Activated CD4-positive, alpha-beta T cell treated with anti-CD3 and anti-CD28 coated beads, Interleukin-10, Interleukin-2, amounts not matched to agents 100 ng/mL and 50 ng/mL, durations not matched to agents 16 hours and 8 hours (primary cell): ENCODE data around the gene PSG1.
"Not testable (repeated sequence)": the region's sequence is repeated elsewhere in the genome, so short reads cannot be mapped to it uniquely, and the experiment has no call there.

Experiments used
- DNase-seq: peaks from one replicate; pipeline ENCODE4 v3.0.0-alpha.2; 2020

PSG1 gene

DNA sequence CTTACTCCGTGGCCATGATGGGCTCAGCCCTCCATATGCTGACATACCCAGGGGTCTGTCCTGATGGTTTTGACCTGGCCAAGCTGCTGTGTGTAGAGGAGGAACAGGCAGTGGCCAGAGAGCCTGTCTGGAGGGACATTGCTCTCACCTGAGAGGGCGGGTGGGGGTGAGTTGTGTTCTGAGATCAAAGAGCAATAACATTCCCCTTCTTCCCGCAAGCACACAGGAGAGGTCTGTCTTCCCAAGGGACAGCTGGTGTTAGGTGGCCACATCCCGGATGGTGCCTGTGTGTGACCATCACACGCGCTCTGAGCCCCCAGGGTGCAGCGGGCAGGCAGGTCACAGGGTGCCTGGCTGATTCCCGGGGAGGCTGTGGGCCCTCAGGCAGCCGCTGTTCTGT lies 1.1 kb upstream of the PSG1 start:
- not testable (repeated sequence) for DNase-seq

DNA sequence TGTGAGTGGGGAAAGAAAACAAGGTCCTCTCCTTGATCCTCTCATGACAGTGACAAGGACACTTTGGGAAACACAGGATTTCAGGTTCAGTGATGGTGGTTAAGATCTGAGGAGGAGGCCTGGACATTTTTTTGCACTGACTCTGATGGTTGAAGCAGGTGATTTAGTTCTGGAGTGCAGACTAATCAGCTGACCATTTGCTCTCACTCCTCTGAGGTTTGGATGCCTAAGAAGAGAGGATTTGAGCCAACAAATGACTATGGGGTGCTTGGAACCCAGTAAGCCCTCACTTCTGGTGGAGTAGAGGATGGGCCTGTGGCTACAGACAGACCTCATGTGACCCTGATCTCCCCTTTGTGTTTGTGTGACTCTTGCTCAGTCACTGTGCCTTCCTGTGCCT lies 2.9 kb downstream of the PSG1 start:
- not testable (repeated sequence) for DNase-seq

DNA sequence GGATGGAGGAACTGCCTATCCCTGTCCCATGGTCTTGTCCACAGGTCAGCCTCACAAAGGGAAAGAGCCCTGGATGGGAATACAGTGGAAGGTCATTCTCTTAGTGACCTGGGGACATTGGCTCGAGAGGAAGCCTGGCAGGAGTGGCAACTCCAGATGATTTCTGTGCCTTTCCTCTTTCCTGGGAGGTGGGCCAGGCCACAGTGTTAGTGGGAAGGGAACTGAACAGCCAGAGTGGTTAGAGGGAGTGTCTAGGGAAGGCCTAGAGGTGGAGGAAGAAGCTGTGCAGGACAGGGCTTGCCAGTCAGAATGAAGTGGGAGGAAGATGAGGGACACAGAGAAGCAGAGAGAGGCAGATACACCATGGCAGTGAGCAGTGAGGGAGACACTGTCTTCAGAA lies 3.6 kb downstream of the PSG1 start:
- not testable (repeated sequence) for DNase-seq

DNA sequence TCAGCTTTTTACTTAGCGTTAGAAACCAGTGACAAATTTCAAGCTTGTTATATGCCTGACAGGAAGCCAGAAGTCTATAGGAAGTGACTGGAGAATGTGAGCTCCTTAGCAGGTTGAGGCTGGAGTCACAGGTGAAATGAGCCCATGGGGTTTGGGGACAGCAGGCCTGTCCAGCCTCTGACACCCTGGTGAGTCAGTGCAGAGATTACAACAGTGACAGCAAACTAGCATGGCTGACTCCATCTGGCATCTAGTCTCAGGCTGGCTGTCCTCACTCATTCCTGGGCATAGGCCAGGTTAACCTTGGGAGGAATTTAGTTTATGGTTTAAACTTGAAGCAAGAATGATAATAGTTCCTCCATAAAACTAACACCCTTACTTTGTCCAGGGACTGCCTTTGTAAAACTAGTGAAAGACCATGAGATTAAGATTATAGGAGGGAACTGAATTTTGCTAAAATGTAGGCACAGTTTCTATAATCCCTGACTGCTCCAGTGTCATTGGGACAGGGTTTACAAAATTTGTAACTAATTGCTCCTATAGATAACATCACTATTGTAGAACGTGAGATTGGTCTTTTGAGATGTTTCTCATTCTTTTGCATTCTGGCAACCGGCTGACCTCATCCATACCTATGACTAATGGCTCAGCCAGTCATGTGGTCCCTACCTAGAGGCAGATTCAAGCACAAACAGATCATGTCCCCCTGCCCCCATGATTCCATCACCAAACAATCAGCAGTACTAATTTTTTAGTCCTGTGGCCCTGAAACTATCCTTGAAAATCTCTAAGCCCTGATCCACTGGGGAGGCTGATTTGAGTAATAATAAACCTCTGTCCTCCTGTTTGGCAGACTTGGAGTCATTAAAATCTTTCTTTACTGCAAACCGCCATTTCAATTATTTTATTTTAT lies 4.4 kb downstream of the PSG1 start:
- not testable (repeated sequence) for DNase-seq

DNA sequence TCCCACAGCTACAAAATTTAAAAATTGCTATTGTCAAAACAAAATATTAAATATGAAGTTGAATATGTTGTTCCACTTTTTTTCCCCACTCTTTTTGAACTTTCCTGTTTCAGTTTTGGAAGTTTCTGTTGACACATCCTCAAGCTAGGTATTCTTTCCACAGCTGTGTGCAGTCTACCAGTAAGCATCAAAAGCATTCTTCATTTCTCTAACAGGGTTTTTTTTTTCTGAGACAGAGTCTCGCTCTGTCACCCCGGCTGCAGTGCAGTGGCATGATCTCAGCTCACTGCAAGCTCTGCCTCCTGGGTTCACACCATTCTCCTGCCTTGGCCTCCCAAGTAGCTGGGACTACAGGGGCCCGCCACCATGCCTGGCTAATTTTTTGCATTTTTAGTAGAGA lies 5.4 kb downstream of the PSG1 start:
- not testable (repeated sequence) for DNase-seq

DNA sequence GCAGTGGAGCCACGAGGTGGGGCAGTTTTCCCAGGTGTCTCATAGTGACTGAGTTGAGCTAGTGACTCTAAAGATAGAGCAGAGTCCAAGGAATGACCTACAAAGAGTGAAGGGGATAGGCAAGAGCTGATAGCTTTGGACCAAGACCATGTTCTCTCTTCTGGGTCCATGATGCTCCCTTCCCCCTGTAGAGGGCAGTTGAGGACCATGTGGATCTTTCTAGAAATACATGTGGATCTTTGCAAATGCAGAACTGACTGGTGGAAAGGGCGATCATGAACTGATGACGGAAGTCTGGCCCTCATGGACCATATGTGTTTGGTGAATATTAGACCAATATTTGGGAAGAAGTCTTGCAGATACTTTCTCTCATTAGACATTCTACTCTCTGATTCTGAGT lies 6.9 kb downstream of the PSG1 start:
- no peak for DNase-seq

DNA sequence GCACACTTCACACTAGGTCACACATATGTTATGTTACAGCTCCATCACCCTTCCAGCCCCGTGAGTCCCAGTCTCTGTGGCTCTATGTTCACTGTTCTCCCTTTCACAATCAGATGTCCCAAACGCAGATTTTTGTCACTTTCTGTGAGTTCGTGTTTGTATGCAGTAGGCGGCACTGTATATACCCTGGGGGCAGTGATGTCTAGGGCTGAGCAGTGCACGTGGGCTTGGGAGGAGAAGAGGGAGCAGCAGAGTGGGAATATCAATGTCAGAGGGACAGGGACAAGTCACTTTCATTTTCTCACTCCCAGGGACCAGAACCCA lies 22.0 kb downstream of the PSG1 start:
- no peak for DNase-seq

DNA sequence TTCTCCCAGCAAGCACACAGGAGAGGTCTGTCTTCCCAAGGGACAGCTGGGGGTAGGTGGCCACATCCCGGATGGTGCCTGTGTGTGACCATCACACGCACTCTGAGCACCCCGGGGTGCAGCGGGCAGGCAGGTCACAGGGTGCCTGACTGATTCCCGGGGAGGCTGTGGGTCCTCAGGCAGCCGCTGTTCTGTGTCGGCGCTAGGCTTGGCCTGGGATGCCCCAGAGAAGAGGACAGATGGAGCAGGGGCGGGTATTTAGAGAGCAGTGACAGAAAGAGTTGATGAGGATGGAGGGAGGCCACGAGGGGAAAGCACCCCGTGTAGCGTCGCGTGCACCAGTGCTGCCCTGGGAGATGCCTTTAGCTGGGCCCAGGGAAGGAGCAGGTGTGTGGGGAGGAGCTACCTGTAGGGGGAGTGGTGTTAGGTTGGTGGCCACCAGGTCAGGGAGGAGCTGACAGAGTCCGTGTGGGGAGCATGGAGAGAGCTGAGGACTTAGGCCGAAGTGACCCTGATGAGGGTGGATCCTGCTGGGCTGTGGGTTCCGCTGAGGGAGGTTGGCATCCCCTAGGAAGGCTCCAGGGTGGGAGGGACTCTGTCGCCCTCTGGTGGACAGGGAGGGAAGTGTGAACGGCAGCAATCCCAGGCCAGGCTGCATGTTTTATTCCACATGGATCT lies 22.5 kb downstream of the PSG1 start:
- not testable (repeated sequence) for DNase-seq

DNA sequence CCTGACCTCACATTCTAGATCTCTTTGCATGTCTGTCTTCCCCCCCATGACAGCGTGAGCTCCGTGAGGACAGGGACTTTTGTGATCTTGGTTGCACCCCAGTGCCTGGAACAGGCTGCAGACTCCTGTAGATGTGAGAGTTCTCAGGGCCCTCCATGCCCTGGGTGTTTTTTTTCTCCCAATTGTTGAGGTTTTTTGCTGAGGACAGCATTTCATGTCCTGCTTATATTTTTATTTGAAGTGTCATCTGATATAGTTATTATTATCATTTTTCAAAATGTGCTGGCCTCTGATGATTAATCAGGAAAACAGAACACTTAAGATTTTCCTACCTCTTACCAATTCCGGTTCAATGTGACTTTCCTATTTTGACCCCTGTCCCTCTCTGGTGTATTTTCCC lies 24.8 kb downstream of the PSG1 start:
- DNase-seq, result not testable (repeated sequence)

DNA sequence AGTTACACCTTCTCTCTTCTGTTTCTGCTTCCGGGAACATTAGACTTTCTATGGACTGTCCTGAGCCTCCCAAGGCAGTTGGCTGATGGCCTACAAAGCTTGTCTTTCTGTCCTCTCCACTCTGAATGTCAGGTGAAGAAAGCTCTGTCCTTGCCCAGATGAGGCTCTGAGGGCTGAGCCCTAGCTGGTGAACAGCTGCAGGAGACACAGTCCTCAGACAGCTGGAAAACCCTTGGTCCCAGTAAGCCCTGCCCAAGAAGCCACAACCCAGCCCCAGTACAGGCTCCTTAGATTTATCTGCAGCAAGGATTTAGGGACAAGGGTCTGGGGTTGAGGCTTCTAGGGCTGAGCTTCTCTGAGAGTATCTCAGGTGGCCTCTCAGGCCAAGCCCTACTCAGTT lies 26.3 kb downstream of the PSG1 start:
- not testable (repeated sequence) for DNase-seq

DNA sequence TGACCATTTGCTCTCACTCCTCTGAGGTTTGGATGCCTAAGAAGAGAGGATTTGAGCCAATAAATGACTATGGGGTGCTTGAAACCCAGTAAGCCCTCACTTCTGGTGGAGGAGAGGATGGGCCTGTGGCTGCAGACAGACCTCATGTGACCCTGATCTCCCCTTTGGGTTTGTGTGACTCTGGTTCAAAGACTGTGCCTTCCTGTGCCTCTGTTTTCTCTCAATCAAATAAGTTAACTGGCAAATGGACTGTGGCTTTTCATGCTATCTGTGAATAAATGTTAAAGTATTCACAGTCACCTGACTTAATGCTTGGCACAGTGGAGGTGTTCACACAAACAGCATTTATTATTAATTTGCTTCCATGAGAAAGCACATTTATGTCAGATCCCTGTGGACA lies 26.7 kb downstream of the PSG1 start:
- not testable (repeated sequence) for DNase-seq

DNA sequence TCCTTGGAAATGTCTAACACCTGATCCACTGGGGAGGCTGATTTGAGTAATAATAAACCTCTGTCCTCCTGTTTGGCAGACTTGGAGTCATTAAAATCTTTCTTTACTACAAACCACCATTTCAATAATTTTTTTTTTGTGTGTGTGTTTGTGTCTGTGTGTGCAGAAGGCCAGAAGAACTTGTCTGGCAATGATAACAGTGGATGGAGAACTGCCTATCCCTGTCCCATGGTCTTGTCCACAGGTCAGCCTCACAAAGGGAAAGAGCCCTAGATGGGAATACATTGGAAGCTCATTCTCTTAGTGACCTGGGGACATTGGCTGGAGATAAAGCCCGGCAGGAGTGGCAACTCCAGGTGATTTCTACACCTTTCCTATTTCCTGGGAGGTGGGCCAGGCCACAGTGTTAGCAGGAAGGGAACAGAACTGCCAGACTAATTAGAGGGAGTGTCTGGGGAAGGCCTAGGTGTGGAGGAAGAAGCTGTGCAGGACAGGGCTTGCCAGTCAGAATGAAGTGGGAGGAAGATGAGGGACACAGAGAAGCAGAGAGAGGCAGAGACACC lies 27.7 kb downstream of the PSG1 start:
- not testable (repeated sequence) for DNase-seq

DNA sequence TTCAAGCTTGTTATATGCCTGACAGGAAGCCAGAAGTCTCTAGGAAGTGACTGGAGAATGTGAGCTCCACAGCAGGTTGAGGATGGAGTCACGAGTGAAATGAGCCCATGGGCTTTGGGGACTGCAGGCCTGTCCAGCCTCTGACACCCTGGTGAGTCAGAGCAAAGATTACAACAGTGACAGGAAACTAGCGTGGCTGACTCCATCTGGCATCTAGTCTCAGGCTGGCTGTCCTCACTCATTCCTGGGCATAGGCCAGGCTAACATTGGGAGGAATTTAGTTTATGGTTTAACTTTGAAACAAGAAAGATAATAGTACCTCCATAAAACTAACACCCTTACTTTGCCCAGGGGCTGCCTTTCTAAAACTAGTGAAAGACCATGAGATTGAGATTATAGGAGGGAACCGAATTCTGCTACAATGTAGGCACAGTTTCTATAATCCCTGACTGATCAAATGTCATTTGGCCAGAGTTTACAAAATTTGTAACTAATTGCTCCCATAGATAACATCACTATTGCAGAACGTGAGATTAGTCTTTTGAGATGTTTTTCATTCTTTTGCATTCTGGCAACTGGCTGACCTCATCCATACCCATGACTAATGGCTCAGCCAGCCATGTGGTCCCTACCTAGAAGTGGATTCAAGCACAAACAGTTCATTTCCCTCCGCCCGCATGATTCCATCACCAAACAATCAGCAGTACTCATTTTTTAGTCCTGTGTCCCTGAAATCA lies 28.4 kb downstream of the PSG1 start:
- no peak for DNase-seq

DNA sequence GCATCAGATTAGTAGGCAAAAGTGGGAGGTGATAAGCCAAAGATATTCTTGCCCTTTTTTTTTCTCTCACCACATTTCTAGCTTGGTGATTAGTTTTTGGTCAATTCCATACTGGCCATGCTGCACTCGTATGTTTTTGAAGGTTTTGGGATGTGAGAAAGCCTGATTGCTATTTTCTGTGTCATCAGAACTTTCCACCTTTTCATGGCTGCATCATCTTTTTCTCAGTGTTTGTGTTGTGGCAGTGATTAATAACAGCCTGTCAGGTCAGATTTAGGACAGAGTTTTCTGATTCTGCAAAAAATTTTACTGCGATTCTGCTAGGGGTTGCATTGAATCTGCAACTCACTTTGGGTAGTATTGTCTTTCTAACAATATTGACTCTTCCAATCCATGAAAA lies 32.9 kb downstream of the PSG1 start:
- no peak for DNase-seq

DNA sequence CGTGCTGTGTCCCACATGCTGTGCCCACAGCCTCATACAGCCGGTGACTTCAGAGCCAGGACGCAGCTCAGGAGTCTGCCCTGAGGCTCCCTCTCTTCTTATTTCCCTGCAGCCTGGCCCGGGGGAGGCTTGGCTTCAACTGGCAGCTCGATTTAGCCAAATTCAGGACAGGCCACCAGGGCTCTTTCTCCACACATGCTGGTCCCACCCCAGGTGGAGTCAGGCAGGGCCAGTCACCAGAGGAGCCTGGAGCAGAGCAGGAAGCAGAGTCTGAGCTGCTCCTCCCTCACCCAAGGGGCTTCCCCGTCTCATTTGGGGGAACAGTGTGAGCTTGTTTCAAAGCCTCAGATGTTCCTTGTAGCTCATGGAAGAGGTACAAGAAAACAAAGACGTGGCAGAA lies 35.9 kb downstream of the PSG1 start:
- not testable (repeated sequence) for DNase-seq

DNA sequence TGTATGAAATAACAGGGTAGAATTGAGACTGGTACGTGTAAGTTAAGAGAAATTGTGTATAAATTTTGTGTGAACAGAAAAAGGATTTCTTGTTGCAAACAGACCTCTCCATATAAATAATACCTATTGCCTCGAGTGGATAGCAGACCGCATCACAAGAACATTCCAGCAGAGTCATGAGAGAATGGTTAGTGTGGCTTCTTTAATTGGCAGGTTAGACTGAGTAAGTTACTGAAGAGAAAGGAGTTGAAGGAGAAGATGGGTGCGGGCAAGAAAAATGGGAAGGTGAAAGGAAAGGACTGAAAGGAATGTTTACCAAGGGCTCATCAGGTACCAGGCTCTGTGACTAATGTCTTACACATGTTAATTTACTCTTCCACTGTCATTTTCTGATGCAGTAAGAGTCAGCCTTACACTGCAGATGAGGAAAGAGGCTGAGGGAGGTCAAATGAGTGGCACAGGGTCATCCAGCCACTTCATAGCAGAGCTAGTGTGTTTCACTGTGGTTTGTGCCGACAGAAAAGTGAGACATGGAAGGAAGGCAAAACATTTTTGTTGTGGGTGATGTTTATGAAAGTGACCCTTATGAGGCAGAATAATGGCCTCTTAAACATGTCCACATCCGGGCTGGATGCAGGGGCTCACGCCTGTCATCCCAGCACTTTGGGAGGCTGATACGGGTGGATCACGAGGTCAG lies 46.6 kb downstream of the PSG1 start:
- DNase-seq, result not testable (repeated sequence)

DNA sequence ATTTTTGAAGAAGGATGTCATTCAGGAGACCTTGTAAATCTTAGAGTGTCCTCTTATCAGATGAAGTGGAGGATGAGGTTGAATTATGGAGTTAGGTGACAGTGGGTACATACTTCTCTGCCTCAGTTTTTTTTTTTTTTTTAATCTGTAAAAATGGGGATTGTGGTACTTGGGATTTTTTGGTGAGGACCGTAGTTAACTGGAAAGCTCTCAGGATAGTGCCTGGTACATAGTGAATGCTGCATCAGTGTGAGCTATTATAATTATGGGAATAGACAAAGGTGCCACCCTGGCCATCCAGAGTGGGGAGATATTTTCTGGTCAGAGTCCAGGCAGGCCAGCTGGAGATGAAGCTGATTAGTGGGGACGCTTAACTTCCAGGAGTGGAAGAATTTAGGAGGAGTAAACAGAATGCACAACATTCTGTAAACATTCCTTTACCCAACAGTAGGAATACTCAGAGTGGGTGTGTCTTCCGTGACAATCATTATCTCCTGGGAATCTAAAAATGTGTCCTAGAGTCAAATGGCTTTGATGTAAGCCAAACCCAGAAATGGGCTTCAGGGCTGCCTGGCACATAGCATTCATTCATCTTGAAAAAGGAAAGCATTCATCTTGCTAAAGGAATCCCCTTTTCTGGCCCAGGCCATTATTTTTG lies 47.4 kb downstream of the PSG1 start:
- not testable (repeated sequence) for DNase-seq

DNA sequence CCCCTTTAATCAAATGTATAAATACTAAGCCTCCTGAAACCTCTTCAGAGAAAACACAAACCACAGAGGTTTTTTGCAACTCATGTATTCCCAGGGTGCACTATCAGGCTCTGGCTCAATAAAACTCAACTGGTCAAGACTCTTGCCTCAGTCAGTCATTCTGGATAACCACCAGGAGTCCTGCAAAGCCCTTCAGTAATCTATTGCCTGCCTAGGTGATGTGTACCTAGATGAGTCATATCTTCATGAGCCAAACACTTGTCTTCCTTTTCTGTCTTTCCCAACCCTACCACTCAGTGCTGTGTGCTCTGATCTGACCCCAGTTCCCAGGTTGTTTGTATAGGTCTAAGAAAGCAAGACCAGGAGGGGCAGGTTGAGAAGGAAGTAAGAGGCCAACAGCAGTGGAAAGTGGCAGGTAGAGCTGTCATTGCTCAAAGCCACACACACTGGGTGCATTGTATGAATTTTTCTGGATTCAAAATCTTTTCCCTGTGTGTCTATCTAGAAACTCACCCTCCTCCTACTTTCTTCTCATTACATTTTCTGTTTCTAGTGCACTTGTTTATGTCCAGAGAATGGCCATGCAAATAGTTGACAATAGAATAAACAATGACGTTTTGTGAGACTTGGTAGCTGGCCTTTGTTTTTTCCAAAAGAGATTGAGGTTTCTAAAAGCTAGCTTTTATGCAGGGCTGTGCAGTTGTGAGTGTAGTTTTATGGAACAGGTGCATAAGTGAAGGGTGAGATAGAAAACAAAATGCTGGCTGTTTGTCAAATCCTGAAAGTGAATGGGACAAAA lies 48.1 kb downstream of the PSG1 start:
- DNase-seq, result no peak

DNA sequence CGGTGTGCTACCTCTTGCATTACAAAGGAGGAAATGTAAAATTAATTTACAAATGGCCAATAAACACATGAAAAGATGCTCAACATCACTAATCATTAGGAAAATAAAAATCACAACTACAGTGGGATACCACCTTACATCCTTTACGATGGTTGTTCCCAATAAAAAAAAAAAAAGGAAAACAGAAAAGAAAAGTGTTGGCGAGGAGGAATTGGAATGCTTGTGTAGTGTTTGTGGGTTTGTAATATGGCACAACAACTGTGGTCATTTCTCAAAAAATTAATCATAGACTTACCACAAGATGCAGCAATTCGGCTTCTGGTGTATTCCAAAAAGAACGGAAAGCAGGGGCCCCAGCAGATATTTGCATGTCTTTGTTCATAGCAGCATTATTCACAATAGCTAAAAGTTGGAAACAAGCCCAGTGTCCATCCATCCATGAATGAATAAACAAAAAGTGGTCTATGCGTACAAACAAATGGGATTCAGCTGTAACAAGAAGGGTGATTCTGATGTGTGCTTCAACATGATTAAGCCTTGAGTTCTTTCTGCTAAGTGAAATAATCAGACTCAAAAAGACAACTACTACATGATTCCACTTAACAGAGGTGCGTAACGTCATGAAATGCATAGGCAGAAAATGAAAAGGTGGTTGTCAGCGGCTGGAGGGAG lies 58.1 kb downstream of the PSG1 start:
- not testable (repeated sequence) for DNase-seq

DNA sequence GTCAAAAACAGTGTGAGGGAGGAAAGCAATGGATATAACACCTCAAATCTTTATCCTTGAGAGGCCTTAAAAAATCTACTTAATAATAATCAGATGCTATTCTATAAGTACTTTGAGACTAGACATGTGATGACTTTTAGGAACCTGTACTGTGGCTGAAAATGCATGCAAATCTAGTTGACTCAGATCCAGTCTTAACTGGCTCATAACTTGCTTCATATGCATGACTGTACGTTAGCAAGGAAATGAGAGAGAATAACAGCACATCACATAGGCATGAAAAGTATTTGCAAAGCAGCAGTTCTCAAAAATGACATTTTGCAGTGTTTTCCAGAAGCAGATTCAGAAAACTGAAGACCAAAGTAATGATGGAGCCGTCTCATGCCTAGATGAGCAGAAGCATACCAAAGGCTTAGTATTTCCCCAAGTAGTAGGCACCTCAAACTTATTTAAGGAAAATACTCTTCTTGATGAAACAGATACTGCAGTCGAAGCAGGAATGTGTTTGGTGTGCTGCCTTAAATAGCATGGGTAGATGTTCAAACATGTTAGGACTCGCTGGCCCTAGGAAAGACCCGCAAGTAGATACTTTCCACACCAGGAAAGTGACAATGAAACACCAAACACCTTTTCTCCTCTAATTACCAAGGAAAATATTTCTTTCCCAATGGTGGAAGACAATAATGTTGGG lies 59.4 kb downstream of the PSG1 start:
- not testable (repeated sequence) for DNase-seq
